Trophoblast cell (in vitro differentiated cells and primary cell): Measurements from ENCODE around the gene ICE2.

Experiments used
- DNase-seq, 2 donors: peaks; one replicate each; pipeline ENCODE4 v3.0.0-alpha.2; 2016
- H2AFZ ChIP-seq: 2 replicates; pipeline ENCODE4 v1.6.1; 2013; ENCODE audit warnings: low read length, moderate library complexity, mild to moderate bottlenecking; ENCODE audit not compliant: insufficient read depth, poor library complexity
- H2AK5ac ChIP-seq: 2 replicates; pipeline ENCODE4 v1.6.1; 2013; ENCODE audit warnings: mild to moderate bottlenecking, low read length
- H2BK120ac ChIP-seq: 2 replicates; pipeline ENCODE4 v1.6.1; 2013; ENCODE audit warnings: low read length, mild to moderate bottlenecking, moderate library complexity; ENCODE audit not compliant: insufficient read depth, poor library complexity
- H2BK12ac ChIP-seq: 2 replicates; pipeline ENCODE4 v1.6.1; 2013; ENCODE audit warnings: mild to moderate bottlenecking, low read length, moderate library complexity
- H2BK5ac ChIP-seq: 2 replicates; pipeline ENCODE4 v1.6.1; 2013; ENCODE audit warnings: low read length, low read depth, moderate library complexity, mild to moderate bottlenecking; ENCODE audit not compliant: poor library complexity
- H3K14ac ChIP-seq: 2 replicates; pipeline ENCODE4 v1.6.1; 2013; ENCODE audit warnings: mild to moderate bottlenecking, low read length
- H3K18ac ChIP-seq: 2 replicates; pipeline ENCODE4 v1.6.1; 2013; ENCODE audit warnings: mild to moderate bottlenecking, low read length
- H3K23ac ChIP-seq: 2 replicates; pipeline ENCODE4 v1.6.1; 2013; ENCODE audit warnings: low read length
- H3K27ac ChIP-seq: 2 replicates; pipeline ENCODE4 v1.5.1; 2013; ENCODE audit warnings: low read depth, mild to moderate bottlenecking, inconsistent platforms, low read length, moderate library complexity
- H3K27me3 ChIP-seq: 2 replicates; pipeline ENCODE4 v1.6.1; 2013; ENCODE audit warnings: inconsistent platforms, mild to moderate bottlenecking, low read length, moderate library complexity; ENCODE audit not compliant: insufficient read depth
- H3K36me3 ChIP-seq, 2 experiments: 1 replicate in 1 of 2; 2 replicates in 1 of 2; pipeline ENCODE4 v1.6.1; 2013; ENCODE audit warnings: low read length in 2 of 2, mild to moderate bottlenecking in 2 of 2, moderate library complexity in 1 of 2; ENCODE audit not compliant: insufficient read depth in 2 of 2, control insufficient read depth in 1 of 2
- H3K4ac ChIP-seq: 2 replicates; pipeline ENCODE4 v1.6.1; 2013; ENCODE audit warnings: low read depth, mild to moderate bottlenecking, low read length, moderate library complexity
- H3K4me1 ChIP-seq, 2 experiments: 1 replicate in 1 of 2; 2 replicates in 1 of 2; pipeline ENCODE4 v1.6.1; 2013; ENCODE audit warnings: low read length in 2 of 2, mild to moderate bottlenecking in 2 of 2, moderate library complexity in 1 of 2; ENCODE audit not compliant: insufficient read depth in 2 of 2, control insufficient read depth in 1 of 2
- H3K4me2 ChIP-seq: 2 replicates; pipeline ENCODE4 v1.6.1; 2013; ENCODE audit warnings: inconsistent platforms, mild to moderate bottlenecking, low read length, moderate library complexity
- H3K4me3 ChIP-seq: 2 replicates; pipeline ENCODE4 v1.5.1; 2013; ENCODE audit warnings: mild to moderate bottlenecking, low read depth, low read length, inconsistent platforms
- H3K79me1 ChIP-seq: one replicate; pipeline ENCODE4 v1.6.1; 2013; ENCODE audit warnings: low read length
- H3K79me2 ChIP-seq: 2 replicates; pipeline ENCODE4 v1.6.1; 2013; ENCODE audit warnings: low read length, mild to moderate bottlenecking; ENCODE audit not compliant: control insufficient read depth, insufficient read depth, poor library complexity
- H3K9ac ChIP-seq: 2 replicates; pipeline ENCODE4 v1.6.1; 2013; ENCODE audit warnings: mild to moderate bottlenecking, low read length
- H3K9me3 ChIP-seq: 2 replicates; pipeline ENCODE4 v1.6.1; 2013; ENCODE audit warnings: low read depth, mild to moderate bottlenecking, control low read depth, inconsistent platforms, low read length; ENCODE audit not compliant: insufficient read depth
- H4K12ac ChIP-seq: 2 replicates; pipeline ENCODE4 v1.6.1; 2013; ENCODE audit warnings: low read depth, mild to moderate bottlenecking, low read length, moderate library complexity
- H4K8ac ChIP-seq: 2 replicates; pipeline ENCODE4 v1.6.1; 2013; ENCODE audit warnings: low read depth, mild to moderate bottlenecking, low read length, moderate library complexity
- H4K91ac ChIP-seq: one replicate; pipeline ENCODE4 v1.6.1; 2013; ENCODE audit warnings: low read depth, mild to moderate bottlenecking, low read length, moderate library complexity
- WGBS: extraction: QIAGEN DNeasy Blood & Tissue Kit; methylation state at CpG from one replicate; pipeline ENCODE4 v1.1.7; 2013; ENCODE audit warnings: missing lambda C conversion rate; ENCODE audit not compliant: insufficient read length, insufficient coverage; ENCODE audit errors: extremely low coverage; 5-methylcytosine and 5-hydroxymethylcytosine counted together

ICE2 gene

GRCh38 chr15:60458721-60459120 is 20.2 kb downstream of the ICE2 start:
- H2AK5ac ChIP-seq = no peak overlapping the region

GRCh38 chr15:60457985-60458384 is 21.0 kb downstream of the ICE2 start:
- Histone ChIP-seq H3K18ac (no peak overlapping the region), H2BK5ac (no peak overlapping the region), H3K4me1 (no peaks in the 10 kb centered on the region), H3K9me3 (no peaks in the 10 kb centered on the region), H3K36me3 (peaks cover 0 to 7% of the 10 kb centered on the region in 2 experiments), H3K27ac (no peak overlapping the region), H4K91ac (no peak overlapping the region), H2BK120ac (no peak overlapping the region), H3K4me3 (no peak overlapping the region), H3K4me2 (no peak overlapping the region), H2AK5ac (no peak overlapping the region), H3K9ac (no peak overlapping the region), H3K79me2 (no peaks in the 10 kb centered on the region), H2AFZ (no peak overlapping the region), H4K12ac (no peak overlapping the region), H3K14ac (no peak overlapping the region), H3K4ac (no peak overlapping the region), H2BK12ac (no peak overlapping the region), H3K23ac (no peak overlapping the region), H3K79me1 (no peaks in the 10 kb centered on the region), H3K27me3 (no peaks in the 10 kb centered on the region), H4K8ac (no peak overlapping the region)
- no peak for DNase-seq
- WGBS = no CpG with 5 or more reads among the region's 3 CpGs

More at GRCh38 chr15:60458721-60459120, 20.2 kb downstream of the ICE2 start:
- Histone ChIP-seq H3K18ac (no peak overlapping the region), H2BK5ac (no peak overlapping the region), H3K27me3 (no peaks in the 10 kb centered on the region), H3K4me3 (no peak overlapping the region), H4K91ac (no peak overlapping the region), H3K4me1 (no peaks in the 10 kb centered on the region), H3K4me2 (no peak overlapping the region), H2BK12ac (no peak overlapping the region), H2BK120ac (no peak overlapping the region), H4K12ac (no peak overlapping the region), H3K14ac (no peak overlapping the region), H3K4ac (no peak overlapping the region), H3K36me3 (peaks cover 2 to 9% of the 10 kb centered on the region in 2 experiments), H3K27ac (no peak overlapping the region), H3K79me1 (no peaks in the 10 kb centered on the region), H2AFZ (no peak overlapping the region), H3K23ac (no peak overlapping the region), H3K79me2 (no peaks in the 10 kb centered on the region), H4K8ac (no peak overlapping the region), H3K9me3 (no peaks in the 10 kb centered on the region), H3K9ac (no peak overlapping the region)
- DNase-seq = no peak
- WGBS = no CpG with 5 or more reads among the region's 6 CpGs

- no CpG with 5 or more reads among the region's 2 CpGs for WGBS
- Histone ChIP-seq H3K23ac (no peak overlapping the region), H3K79me1 (no peaks in the 10 kb centered on the region), H3K27ac (no peak overlapping the region), H2AK5ac (no peak overlapping the region), H3K79me2 (no peaks in the 10 kb centered on the region), H4K12ac (no peak overlapping the region), H2BK12ac (no peak overlapping the region), H3K4ac (no peak overlapping the region), H3K27me3 (no peaks in the 10 kb centered on the region), H3K36me3 (peaks cover 2 to 4% of the 10 kb centered on the region in 2 experiments), H4K8ac (no peak overlapping the region), H3K14ac (no peak overlapping the region), H4K91ac (no peak overlapping the region), H2BK120ac (no peak overlapping the region), H3K9ac (no peak overlapping the region), H2AFZ (no peak overlapping the region), H3K18ac (no peak overlapping the region), H3K9me3 (no peaks in the 10 kb centered on the region), H3K4me1 (no peaks in the 10 kb centered on the region), H2BK5ac (no peak overlapping the region), H3K4me2 (no peak overlapping the region), H3K4me3 (no peak overlapping the region)
- DNase-seq = no peak
Measured at GRCh38 chr15:60454824-60455223, 24.1 kb downstream of the ICE2 start.

- Histone ChIP-seq H3K4ac (no peak overlapping the region), H3K9me3 (no peaks in the 10 kb centered on the region), H3K27ac (no peak overlapping the region), H3K4me2 (no peak overlapping the region), H4K12ac (no peak overlapping the region), H3K23ac (no peak overlapping the region), H3K9ac (no peak overlapping the region), H3K18ac (no peak overlapping the region), H2AK5ac (no peak overlapping the region), H3K4me1 (no peaks in the 10 kb centered on the region), H2BK5ac (no peak overlapping the region), H4K8ac (no peak overlapping the region), H3K14ac (no peak overlapping the region), H2AFZ (no peak overlapping the region), H3K36me3 (peaks cover 5 to 7% of the 10 kb centered on the region in 2 experiments), H3K4me3 (no peak overlapping the region), H2BK12ac (no peak overlapping the region), H2BK120ac (no peak overlapping the region), H3K79me2 (no peaks in the 10 kb centered on the region), H4K91ac (no peak overlapping the region), H3K79me1 (no peaks in the 10 kb centered on the region), H3K27me3 (no peaks in the 10 kb centered on the region)
- no peak for DNase-seq
- WGBS = no CpG with 5 or more reads among the region's 5 CpGs
Measured at GRCh38 chr15:60448668-60449360, 30.1 kb downstream of the ICE2 start.
